Sigmoid colon (tissue), 4 donors: Measurements from ENCODE around the gene IER3IP1.

Experiments used
- CTCF ChIP-seq, 4 experiments: fragments of 450-650 bp in 3 of 4; fragments of 200-600 bp in 1 of 4; IDR thresholded peaks; one replicate each; pipeline ENCODE4 v1.5.1; 2016 to 2019; ENCODE audit warnings: antibody characterized with exemption in 4 of 4, mild to moderate bottlenecking in 3 of 4, moderate library complexity in 2 of 4
- EP300 ChIP-seq, 4 donors: sonication (generic); formaldehyde crosslinking; IDR thresholded peaks; one replicate each; pipeline ENCODE4 v1.6.1; 2017; ENCODE audit warnings: antibody characterized with exemption in 4 of 4
- POLR2A ChIP-seq, 2 donors: fragments of 450-650 bp; IDR thresholded peaks; one replicate each; pipeline ENCODE4 v1.6.1; 2016; ENCODE audit warnings: antibody characterized with exemption in 2 of 2, mild to moderate bottlenecking in 2 of 2, moderate library complexity in 2 of 2

- TF ChIP-seq CTCF (IDR thresholded peaks at IDR 0.05) (no peak), POLR2A (IDR thresholded peaks at IDR 0.05) (no peak), EP300 (IDR thresholded peaks at IDR 0.05) (no peak)
Measured at GRCh38 chr18:47203626-47204464, 27.7 kb upstream of the IER3IP1 start.
